Measurements from ENCODE around the gene CACHD1.

DNA sequence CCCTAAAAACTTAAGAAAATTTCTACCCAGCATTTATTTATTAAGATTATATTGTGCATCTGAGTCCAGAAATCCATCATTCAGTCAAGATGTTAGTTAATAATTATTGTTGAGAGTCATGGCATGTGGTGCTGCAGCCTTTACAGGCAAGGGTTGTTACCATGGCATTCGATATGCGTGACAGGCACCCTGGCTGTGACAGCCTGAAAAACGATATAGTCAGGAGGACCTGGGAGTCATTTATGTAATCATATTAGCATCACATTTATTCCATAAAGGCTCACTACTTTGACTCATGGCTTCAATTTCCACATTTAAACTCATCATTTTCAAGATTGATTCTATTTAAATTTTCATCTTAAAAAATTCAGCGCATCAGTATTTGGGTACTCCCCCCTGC lies 68.0 kb downstream of the CACHD1 start:
- no peak for TF ChIP-seq POLR2A (IDR thresholded peaks at IDR 0.05)
- TF ChIP-seq POLR2AphosphoS5 (IDR thresholded peaks at IDR 0.05), result no peak
